ENCODE data around the gene OMP. TPM values are rescaled to one million over a fixed set of nuclear protein-coding genes. Genes with fewer than 3 reads are reported as not detected.

OMP gene
- total RNA-seq, 2 experiments from 2014 or later: not detected

- no peaks in the 10 kb centered on the region for H3K36me3 Mint-ChIP-seq (ENCODE audit: low read depth)
- peaks cover 5% of the 10 kb centered on the region for H3K9me3 Mint-ChIP-seq
- ChIA-PET POLR2A (interaction anchor here (0.6 to 2.2 kb wide), 2 partner anchors 18 to 275 kb away, joined by 3 to 7 read pairs; no protein-coding TSS in a partner anchor), CTCF (interaction anchor here (1.0 to 5.0 kb wide), 5 partner anchors 17 to 145 kb away, joined by 3 to 35 read pairs (median 5); no protein-coding TSS in a partner anchor)
- H3K4me1 Mint-ChIP-seq (ENCODE audit: low read depth): peaks cover 16% of the 10 kb centered on the region
- no peak overlapping the region for H3K27ac Mint-ChIP-seq
- no peak overlapping the region for H3K4me3 Mint-ChIP-seq
- ATAC-seq: no peak
- intact Hi-C loops (cut with micrococcal nuclease): no loop called here
- no peak for TF ChIP-seq CTCF (IDR thresholded peaks at IDR 0.05)
- no peak for DNase-seq
- no peaks in the 10 kb centered on the region for H3K27me3 Mint-ChIP-seq
Measured at GRCh38 chr11:77064648-77065217, 37.9 kb upstream of the OMP start.

GRCh38 chr11:77065878-77066228 lies 36.8 kb upstream of the OMP start:
- ATAC-seq: no peak
- peaks cover 16% of the 10 kb centered on the region for H3K4me1 Mint-ChIP-seq (ENCODE audit: low read depth)
- ChIA-PET CTCF (interaction anchor here (0.5 to 5.0 kb wide), 5 partner anchors 12 to 146 kb away, joined by 3 to 35 read pairs (median 5); no protein-coding TSS in a partner anchor), POLR2A (interaction anchor here (2.2 kb wide), 1 partner anchor 17 kb away, joined by 7 read pairs; no protein-coding TSS in a partner anchor)
- peak; percentile 39 for DNase-seq
- no peak for TF ChIP-seq CTCF (IDR thresholded peaks at IDR 0.05)
- H3K27ac Mint-ChIP-seq: peak overlapping the region; percentile 64
- intact Hi-C loops (cut with micrococcal nuclease): no loop called here
- no peaks in the 10 kb centered on the region for H3K27me3 Mint-ChIP-seq
- peak overlapping the region; percentile 77 for H3K4me3 Mint-ChIP-seq
- H3K9me3 Mint-ChIP-seq: peaks cover 5% of the 10 kb centered on the region
- H3K36me3 Mint-ChIP-seq (ENCODE audit: low read depth): no peaks in the 10 kb centered on the region

GRCh38 chr11:77066229-77067042 lies 36.2 kb upstream of the OMP start, which contains the start of gene CAPN5:
CAPN5 (plus strand) TSS chr11:77066971; CDS start chr11:77084887, 17,916 bp downstream.
- intact Hi-C loops (cut with micrococcal nuclease): no loop called here
- peaks cover 16% of the 10 kb centered on the region for H3K4me1 Mint-ChIP-seq (ENCODE audit: low read depth)
- CTCF ChIA-PET: interaction anchor here (0.7 to 5.0 kb wide), 5 partner anchors 9 to 360 kb away, joined by 3 to 35 read pairs (median 4); no protein-coding TSS in a partner anchor
- H3K27me3 Mint-ChIP-seq: no peaks in the 10 kb centered on the region
- TF ChIP-seq CTCF (IDR thresholded peaks at IDR 0.05): peak; percentile 47
- peak within 1 kb of the TSS; percentile 64 for H3K27ac Mint-ChIP-seq
- peaks cover 2% of the 10 kb centered on the region for H3K9me3 Mint-ChIP-seq
- H3K4me3 Mint-ChIP-seq: peak within 1 kb of the TSS; percentile 77
- no peaks in the 10 kb centered on the region for H3K36me3 Mint-ChIP-seq (ENCODE audit: low read depth)
- POLR2A ChIA-PET: interaction anchor here (2.2 kb wide), 1 partner anchor 17 kb away, joined by 7 read pairs; no protein-coding TSS in a partner anchor
- DNase-seq: peak; percentile 87
- peak; percentile 95 for ATAC-seq

- intact Hi-C loops (cut with micrococcal nuclease): no loop called here
- CTCF ChIA-PET: interaction anchor here (0.6 to 1.1 kb wide), 2 partner anchors 12 to 72 kb away, joined by 3 read pairs; no protein-coding TSS in a partner anchor
- Mint-ChIP-seq H3K27ac (no peak overlapping the region), H3K9me3 (no peaks in the 10 kb centered on the region), H3K27me3 (no peaks in the 10 kb centered on the region), H3K4me1 (ENCODE audit: low read depth) (peaks cover 28% of the 10 kb centered on the region), H3K36me3 (ENCODE audit: low read depth) (no peaks in the 10 kb centered on the region), H3K4me3 (peak overlapping the region; percentile 77)
- no peak for TF ChIP-seq CTCF (IDR thresholded peaks at IDR 0.05)
- no peak for ATAC-seq
- POLR2A ChIA-PET: no interaction called here
- no peak for DNase-seq
Measured at GRCh38 chr11:77067861-77068443, 34.7 kb upstream of the OMP start.

Measured in activated CD8-positive, alpha-beta T cell treated with anti-CD3 and anti-CD28 coated beads for 36 hours (primary cell).